ENCODE results near the gene ZNF343.
"Not testable (repeated sequence)": the region's sequence is repeated elsewhere in the genome, so short reads cannot be mapped to it uniquely, and the experiment has no call there.

ZNF343 gene

DNA sequence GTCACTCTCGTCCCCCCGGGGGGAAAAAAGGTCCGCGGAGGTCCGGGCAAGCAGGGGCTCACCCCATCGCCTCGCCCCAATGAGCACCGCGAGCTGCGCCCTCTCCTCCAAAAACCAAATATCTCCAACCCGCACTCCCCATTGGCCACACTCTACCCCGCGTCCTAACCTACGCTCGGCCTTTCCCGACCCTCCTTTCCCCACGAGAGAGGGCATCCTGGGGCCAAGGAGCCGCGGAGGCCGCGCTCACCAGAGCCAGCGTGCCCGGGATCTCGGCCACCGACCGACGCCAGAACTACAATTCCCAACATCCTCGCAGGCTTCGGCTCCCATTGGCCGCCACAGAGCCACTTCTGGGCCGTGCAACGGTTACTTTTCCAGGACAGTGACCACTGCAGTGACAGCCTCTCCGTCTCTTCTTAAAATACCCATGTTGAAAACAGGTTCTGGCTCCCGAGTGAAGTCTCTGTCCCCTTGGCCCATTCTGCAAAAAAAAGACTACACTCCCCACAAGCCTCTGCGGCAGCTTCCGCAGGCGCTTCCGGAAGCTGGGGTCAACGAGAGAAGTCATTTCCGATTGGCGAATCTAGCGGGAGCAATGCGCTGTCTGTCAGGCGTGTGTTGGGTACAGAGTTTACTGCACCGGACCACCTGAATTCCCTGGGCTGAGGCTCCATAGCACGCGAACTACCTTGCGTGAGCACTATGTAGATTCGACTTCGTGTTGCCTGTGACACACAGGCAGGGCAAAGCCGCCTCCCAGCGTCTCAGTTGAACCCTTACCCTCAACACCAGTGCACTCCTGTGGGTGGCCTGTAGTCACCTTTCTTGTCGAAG, at the start of gene ZNF343:
Gene ZNF343, minus strand, starts transcription at position 285 of the 837 bp plus-strand sequence. CDS start 15,020 bp downstream, outside the sequence.
- DNase-seq (ENCODE audit: low read depth) = peak; percentile 44

DNA sequence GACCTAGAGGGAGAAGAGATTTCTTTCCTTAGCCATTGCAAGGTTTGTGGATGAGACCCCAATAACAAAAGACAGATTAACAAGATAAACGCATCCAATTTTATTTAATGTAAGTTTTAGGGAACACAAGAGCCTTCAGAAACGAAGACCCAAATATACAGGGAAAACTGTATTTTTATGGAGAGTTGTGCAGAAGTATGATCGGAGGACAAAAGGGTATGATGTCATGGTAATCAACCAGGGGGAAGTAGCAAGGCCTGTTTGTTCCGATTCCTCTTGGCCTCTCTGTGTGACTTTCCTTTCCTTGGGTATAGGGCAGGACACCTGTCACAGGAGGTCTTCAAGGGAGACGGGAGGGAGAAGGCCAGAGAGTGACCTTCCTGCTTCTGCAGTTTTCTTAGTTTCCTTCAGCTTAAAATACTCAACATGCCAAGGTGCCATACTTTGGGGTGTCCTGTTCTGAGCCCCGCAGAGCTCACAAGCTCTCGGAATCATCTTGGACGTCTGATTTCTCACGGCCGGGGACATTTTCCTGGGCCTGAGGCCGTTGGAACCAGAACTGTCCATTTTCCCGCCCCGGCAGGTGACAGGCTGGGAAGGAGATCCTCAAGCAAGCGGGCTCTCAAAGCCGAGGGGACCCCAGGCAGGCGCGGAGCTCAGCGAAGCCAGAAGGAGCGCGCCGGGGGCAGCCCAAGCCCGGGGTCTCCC, 49.3 kb upstream of the ZNF343 start:
- no peak for DNase-seq (ENCODE audit: low read depth)

DNA sequence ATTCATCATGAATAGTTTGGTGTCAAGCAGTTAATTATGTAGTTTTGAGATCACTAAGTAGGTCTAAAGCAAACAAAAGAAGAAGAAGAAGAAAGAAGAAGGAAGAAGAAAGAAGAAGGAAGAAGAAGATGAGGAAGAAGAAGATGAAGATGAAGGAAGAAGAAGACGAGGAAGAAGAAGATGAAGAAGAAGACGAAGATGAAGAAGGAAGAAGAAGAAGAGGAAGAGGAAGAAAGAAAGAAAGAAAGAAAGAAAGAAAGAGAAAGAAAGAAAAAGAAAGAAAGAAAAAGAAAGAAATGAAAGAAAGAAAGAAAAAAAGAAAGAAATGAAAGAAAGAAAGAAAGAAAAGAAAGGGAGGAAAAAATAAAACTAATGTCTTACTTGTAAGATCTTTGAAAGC, 36.9 kb upstream of the ZNF343 start:
- no peak for DNase-seq (ENCODE audit: low read depth)

DNA sequence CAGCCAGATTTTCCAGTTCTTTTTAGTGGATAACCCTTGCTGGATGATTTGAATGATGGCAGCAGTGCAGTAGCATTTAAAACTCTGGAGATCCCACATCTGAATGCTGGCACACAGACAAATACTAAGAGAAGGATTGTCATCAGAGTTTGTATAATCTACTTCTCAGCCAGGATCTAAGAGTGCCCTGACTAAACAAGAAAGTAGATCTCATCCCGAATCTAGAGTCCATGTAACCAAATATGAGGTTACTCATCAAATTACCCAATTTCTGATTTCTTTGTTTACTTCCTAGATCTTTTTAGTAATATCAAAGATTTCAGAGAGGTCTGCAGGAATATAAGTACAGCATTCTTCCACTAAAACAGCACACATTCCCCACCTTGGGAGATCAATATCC, 35.5 kb upstream of the ZNF343 start:
- DNase-seq (ENCODE audit: low read depth) = no peak

DNA sequence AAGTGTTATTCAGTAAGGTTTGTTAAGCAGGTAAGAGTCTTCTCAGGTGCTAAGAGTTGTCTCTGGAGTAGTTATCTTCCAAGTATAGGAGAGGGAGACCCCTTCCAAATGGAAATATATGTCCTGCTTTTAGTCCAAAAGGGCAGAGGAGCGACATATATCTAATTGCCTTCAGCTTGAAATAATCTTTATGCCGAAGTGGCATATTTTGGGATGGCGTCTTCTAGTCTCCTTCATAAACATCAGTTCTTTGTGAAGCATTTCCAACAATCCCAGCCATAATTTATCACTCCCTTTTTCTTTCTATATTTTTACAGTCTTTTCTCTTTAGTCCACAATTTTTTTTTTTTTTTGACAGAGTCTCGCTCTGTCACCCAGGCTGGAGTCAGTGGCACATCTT, 33.6 kb upstream of the ZNF343 start:
- no peak for DNase-seq (ENCODE audit: low read depth)

DNA sequence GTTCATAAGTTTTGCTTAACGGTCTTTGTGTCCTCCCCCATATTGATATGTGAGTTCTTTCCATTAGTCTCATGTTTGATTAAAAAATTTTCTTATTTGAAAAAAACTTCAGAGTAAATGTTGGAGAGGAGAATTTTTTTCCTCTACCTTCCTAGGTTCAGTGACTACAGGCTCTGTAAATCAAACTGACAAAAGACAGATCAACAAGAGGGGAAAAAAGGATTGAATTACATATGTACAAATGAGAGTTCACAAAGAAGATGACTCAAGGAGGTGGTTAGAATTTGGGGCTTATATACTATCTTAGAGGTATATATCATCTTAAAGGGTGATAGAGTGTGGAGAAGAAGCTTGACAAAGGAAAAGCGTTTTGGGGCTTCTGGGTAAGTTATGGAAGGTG, 33.2 kb upstream of the ZNF343 start:
- no peak for DNase-seq (ENCODE audit: low read depth)

DNA sequence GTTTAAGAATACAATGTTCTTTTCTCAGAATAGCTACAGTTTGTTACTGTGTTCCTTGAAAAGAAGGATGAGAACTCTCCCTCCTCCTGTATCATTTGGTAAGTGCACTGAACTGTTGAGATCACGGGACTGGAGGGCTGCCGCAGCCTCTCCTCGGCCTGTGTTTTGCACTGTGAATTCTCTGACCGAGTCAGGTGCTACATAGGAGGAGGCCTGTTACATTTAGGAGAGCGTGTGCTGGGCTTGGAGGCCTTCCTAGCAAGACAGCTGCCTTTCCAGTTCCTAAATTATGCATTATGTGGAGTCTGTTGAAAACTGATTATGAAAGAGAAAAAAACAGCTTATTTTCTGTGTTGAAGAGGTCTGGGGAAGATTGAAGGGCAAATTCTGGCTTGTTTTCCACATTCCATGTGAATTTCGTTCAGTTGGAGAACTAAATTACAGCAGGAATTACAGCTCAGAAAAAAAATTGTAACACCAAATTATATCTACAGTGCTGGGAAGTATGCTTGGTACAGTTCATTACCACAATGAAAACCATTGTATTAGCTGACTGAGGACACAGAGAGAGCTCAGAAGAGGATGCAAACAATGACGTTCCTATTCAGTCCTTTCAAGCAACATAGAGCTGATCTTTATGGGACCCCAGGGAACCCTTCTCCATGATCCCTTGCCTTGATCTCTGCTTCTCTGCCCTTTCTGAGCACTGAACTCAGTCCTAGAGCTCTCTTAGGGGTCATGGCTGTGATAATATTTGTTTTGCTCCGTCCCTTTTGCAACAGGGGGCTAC, 30.4 kb upstream of the ZNF343 start:
- no peak for DNase-seq (ENCODE audit: low read depth)

DNA sequence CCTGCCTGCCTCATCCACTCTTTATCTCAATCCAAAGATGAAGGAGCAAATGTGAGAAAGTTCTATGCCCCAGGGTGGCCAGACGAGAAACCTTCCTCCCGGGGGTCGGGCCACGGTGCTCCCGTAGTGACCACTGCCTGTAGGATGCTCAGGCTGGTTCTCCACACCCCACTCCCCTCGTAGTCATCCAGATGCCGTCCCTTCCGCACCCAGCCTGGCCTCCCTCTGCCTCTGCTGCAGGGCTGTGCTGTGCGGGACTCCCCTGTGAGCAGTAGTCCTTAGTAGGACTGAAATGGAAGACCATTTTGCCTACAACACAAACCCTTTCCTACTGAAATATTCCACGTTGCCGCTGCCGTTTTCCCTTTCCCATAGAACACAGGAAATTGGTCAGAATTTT, 29.6 kb upstream of the ZNF343 start:
- DNase-seq (ENCODE audit: low read depth) = no peak

DNA sequence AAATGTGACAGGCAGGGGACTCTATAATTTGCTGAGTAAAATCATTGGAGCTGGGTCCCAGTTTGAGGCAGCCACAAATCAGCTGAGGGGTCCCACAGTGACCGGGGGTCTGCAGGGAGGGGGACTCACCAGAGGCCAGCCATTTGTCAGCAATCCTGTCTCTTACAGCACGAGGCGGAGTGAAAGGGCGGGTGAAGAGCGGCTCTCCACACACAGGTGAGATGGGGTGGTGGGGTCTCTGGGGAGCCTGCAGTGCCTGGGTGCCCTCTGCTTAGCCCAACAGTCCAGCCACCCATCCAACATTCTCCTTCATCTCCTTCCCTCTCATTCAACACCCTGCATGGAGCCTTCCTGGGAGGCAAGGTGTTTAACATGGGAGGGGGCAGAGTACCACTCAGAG, 28.4 kb upstream of the ZNF343 start:
- DNase-seq (ENCODE audit: low read depth) = no peak

DNA sequence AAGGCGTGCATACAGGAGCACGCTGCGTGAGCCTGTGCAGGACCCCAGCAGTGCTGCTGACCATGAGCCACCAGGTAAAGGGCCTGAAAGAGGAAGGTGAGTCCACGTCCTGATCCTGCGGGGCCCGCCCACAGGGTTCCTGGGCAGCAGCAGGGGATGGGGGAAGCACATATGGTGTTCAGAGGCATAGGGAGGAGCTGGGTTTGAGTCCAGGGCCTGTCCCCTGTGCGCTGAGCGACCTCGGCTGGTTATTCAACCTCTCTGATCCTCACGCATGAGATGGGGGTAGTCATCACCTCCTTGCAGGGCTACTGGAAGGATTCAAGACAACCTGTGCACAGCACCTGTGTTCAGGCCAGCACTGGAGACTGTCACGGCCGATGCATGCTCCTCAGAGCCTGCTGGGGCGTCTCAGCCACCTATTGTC, 27.9 kb upstream of the ZNF343 start, which contains the start of gene TMC2:
Gene TMC2, plus strand, starts transcription at position 14 of the 427 bp plus-strand sequence. Its CDS starts 49 bp downstream, at position 63.
- no peak for DNase-seq (ENCODE audit: low read depth)

DNA sequence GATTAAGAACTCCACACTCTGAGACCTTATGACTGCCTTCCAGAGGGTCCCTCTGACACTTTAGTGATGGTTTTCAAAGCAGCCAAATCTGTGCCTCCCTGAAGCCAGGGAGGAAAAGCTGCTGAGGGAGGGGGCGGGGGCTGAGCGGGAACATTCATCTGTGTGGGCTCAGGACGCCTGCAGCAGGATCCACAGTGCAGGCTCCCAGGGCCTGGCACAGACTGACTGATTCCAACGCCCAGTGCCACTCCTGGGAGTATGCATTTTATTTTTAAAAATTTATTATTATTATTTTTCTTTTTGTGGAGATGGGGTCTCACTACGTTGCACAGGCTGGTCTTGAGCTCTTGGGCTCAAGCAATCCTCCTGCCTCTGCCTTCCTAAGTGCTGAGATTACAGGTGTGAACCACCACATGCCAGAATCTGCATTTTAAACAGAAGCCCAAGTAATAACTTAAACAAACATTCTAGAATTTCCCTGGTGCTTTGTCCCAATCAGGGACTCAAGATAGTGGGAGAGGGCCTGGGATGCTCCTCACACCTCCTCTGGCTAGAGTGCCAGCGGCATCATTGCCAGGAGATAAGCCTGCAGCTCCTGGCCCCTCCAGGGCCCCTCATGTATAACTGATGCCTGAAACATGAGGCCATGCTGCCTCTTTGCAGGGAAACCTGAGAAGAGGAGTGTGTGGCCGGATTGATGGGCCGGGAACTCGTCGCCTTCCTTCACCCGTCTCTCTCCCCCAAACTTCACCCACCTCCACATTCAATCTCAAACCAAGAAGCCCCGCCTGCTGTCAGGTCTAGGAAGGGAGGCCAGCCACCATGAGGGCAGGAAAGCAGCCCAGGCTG, 27.2 kb upstream of the ZNF343 start:
- DNase-seq (ENCODE audit: low read depth) = no peak

DNA sequence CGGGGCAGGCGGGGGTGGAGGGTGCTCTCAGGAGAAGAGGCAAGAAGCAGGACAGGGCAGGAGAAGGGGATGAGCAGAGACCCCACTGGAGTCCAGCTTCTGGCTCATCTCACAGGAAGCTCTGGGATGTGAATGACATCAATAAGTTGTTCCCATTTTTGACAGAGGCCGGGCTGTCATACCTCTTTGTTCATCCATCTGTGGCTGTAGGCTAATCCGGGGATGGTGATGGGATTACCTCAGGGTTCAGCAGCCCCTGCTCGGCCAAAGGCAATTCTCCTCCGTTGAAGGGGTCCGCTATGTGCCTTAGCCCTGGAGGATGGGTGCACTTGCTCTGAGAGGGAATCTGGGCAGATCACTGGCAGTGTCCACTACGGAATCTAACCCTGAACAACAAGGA, 24.4 kb upstream of the ZNF343 start:
- no peak for DNase-seq (ENCODE audit: low read depth)

DNA sequence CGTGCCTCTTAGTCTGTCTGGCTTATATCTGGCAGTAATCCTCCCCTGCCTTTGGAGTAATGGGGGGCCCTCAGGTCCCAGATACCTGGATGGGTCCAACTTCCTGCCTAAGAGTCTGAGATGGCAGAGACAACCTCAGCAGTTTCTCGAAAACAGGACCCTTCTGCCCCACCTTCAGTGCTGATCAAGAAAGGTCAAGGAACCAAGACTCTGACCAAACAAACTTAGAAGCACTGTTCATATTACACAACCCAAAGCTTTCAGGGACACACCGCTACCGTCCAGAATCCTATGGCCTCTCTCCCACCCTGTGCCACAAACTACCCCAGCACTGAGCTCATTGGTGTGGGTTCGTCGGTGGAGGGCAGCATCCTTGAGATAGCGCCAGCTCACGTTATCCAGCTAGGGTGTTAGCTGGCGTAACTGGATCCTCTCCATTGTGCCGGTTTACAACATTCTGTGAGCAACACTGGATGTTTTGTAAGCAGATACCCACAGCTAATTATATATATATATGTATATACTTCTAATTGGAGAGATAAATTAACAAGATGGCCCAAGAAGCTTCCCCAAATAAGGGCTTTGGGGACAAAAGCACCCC, 20.1 kb upstream of the ZNF343 start:
- DNase-seq (ENCODE audit: low read depth) = no peak

DNA sequence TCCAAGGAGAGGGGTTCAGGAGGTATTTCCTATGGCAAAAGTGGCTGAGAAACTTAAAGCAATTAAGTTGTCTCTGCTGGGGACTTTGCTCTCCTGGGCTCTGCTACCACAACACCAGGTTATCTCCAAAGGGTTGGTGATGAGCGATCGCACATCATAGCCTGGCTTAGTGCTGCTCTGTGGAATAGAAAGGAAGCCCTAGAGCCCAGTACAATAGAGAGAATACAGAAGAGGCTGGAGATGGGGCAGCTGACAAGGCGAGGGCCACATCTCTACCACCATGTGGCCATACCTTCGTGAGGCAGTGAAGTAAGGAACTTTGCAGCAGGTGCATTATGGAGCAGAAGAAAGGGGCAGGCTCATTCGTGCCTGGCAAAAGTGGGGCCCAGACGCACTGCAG, 19.0 kb upstream of the ZNF343 start:
- no peak for DNase-seq (ENCODE audit: low read depth)

DNA sequence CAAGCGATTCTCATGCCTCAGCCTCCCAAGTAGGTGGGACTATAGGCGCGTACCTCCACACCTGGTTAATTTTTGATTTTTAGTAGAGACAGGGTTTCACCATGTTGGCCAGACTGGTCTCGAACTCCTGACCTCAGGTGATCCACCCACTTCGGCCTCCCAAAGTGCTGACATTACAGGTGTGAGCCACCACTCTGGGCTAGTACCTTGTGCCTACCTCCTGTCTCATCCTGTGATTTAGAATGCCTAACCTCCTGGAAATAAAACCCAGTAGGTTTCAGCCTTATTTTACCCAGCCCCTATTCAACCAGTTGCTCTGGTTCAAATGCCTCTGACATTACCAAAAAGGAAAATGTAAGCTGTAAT, 17.5 kb upstream of the ZNF343 start:
- DNase-seq (ENCODE audit: low read depth) = not testable (repeated sequence)

DNA sequence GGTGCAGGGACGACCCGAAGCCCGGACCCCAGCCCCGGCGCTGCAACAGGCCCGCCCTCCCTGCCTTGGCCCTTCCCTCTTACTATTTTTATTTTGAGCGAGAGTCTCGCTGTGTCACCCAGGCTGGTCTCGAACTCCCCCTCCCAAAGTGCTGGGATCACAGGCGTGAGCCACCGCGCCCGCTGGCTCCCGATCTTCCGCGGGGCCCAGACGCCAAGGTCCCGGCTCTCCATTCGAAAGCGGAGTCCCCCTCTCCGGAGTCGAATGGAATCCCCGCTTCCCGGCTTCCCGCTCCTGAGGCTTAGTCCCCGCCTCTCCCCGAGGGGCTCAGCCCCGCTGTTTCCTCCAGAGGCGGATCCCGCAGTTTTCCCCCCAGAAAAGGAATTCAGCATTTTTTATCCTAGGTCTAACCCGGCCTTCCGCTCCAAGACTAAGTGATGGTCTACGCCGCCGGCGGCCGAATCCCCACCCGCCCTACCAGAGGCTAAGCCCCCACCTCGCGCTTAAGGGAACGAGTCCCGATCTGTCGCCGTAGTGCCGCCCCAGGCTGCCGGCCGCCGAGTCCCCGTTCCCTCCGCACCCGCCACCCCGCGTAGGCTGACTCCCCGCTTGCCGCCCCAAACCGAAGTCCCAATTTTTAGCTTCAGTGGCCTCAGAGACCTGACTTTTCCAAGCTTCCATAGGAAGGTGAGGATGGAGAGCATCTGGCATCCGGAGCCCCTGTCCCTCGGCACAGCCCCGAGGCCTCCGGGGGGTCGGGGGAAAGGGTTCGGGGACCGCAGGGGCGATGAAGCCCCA, 16.2 kb upstream of the ZNF343 start:
- DNase-seq (ENCODE audit: low read depth) = no peak

DNA sequence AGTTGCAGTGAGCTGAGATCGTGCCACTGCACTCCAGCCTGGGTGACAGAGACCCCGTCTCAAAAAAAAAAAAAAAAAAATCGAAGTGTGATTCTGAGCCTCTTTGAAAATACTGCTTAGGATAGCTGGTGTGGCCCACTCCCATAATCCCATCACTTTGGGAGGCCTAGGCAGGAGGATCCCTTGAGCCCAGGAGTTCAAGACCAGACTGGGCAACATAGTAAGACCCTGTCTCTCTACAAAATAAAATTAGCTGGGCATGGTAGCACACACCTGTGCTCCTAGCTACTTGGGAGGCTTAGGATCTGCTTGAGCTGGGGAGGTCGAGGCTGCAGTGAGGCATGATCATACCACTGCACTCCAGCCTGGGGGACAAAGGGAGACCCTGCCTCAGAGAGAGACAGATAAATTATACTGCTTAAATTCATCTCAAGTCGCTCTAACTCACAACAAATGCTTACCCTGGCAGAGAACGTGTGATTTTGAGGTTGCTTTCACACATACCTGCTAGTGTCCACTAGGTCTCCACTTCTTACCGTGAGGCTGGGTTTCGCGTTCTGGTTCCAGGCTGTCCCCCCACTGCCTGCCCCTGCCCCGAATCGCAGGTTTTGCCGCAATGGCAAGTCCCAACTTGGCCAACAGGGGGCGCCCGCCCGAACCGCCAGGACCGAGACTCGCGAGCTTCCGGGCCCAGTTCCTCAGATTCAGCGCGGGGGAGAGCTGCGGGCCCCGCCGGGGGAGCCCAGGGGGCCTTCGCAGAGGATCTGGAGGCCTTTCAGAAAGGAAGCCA, 15.4 kb upstream of the ZNF343 start:
- peak; percentile 38 for DNase-seq (ENCODE audit: low read depth)

DNA sequence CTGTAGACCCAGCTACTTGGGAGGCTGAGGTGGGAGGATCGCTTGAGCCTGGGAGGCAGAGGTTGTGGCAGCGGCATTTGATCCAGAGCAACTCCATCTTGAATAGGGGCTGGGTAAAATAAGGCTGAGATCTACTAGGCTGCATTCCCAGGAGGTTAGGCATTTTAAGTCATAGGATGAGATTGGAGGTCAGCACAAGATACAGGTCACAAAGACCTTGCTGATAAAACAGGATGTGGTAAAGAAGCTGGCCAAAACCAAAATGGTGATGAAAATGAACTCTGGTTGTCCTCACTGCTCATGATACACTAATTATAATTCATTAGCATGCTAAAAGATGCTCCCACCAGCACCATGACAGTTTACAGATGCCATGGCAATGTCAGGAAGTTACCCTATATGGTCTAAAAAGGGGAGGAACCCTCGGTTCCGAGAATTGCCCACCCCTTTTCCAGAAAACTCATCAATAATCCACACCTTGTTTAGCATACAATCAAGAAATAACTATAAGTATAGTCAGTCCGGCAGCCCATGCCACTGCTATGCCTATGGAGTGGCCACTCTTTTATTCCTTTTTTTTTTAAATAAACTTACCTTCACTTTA, 14.2 kb upstream of the ZNF343 start:
- DNase-seq (ENCODE audit: low read depth) = not testable (repeated sequence)

Measured in GM04504 (cell line).